ENCODE results near the gene CMYA5. TPM values are rescaled to one million over a fixed set of nuclear protein-coding genes. Genes with fewer than 3 reads are reported as not detected.

CMYA5 gene
- total and polyA plus RNA-seq, 9 donors, result 13.7 to 65.6 (median 41.5) TPM

DNA sequence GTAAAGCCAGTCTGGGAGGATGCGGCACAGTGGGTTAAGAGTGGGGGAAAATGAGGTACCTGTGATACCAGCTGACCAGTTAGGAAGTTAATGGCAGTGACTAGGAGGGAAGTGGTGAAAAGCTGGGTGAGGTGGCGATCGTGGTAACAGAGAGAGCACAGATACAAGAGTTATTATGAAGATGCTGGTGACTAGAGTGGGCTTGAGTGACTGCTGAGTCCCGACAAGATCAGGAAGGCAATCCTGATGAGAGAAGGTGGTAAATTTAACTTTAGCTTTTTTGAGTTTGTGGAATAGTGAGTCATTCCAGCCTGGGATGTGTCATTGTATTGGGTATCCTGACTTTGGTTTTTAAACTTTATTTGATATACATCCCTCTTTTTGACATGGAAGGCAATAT lies 38.8 kb downstream of the CMYA5 start:
- Histone ChIP-seq H3K27me3 (no peaks in the 10 kb centered on the region), H3K9me3 (peaks cover 0 to 3% of the 10 kb centered on the region in 2 donors), H3K4me1 (ENCODE audit: insufficient read depth) (no peaks in the 10 kb centered on the region), H3K4me3 (no peak overlapping the region), H3K27ac (no peak overlapping the region), H3K36me3 (no peaks in the 10 kb centered on the region)
- intact Hi-C loops (cut with DNase I), result no loop called here
- TF ChIP-seq, protein P1, sequence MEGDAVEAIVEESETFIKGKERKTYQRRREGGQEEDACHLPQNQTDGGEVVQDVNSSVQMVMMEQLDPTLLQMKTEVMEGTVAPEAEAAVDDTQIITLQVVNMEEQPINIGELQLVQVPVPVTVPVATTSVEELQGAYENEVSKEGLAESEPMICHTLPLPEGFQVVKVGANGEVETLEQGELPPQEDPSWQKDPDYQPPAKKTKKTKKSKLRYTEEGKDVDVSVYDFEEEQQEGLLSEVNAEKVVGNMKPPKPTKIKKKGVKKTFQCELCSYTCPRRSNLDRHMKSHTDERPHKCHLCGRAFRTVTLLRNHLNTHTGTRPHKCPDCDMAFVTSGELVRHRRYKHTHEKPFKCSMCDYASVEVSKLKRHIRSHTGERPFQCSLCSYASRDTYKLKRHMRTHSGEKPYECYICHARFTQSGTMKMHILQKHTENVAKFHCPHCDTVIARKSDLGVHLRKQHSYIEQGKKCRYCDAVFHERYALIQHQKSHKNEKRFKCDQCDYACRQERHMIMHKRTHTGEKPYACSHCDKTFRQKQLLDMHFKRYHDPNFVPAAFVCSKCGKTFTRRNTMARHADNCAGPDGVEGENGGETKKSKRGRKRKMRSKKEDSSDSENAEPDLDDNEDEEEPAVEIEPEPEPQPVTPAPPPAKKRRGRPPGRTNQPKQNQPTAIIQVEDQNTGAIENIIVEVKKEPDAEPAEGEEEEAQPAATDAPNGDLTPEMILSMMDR (IDR thresholded peaks at IDR 0.05), result no peak
- no peak for TF ChIP-seq POLR2A (IDR thresholded peaks at IDR 0.05)
- TF ChIP-seq EP300 (IDR thresholded peaks at IDR 0.05), result no peak
- no peak for DNase-seq
- 96 to 99% (median 99%) methylated on average over 4 of the region's 4 CpGs for WGBS, 3 donors

DNA sequence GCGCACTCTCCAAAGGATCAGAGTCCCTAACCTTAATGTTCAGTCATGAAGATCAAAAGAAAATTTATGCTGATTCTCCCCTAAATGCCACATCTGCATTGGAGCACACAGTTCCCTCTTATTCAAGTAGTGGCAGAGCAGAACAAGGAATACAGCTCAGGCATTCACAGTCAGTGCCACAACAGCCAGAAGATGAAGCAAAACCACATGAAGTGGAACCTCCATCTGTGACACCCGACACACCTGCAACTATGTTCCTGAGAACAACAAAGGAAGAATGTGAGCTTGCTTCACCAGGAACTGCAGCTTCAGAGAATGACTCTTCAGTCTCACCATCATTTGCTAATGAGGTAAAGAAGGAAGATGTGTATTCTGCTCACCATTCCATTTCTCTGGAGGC lies 40.0 kb downstream of the CMYA5 start:
- H3K27me3 ChIP-seq, result no peaks in the 10 kb centered on the region
- H3K4me3 ChIP-seq, result no peak overlapping the region
- intact Hi-C loops (cut with DNase I), result no loop called here
- H3K4me1 ChIP-seq (ENCODE audit: insufficient read depth), result no peaks in the 10 kb centered on the region
- peaks cover 0 to 3% of the 10 kb centered on the region in 2 donors for H3K9me3 ChIP-seq
- no peak for DNase-seq
- no peak overlapping the region for H3K27ac ChIP-seq
- no peaks in the 10 kb centered on the region for H3K36me3 ChIP-seq
- 92 to 96% (median 92%) methylated on average over 2 of the region's 2 CpGs for WGBS, 3 donors
- TF ChIP-seq, protein P1 (IDR thresholded peaks at IDR 0.05), result no peak
- no peak for TF ChIP-seq EP300 (IDR thresholded peaks at IDR 0.05)
- TF ChIP-seq POLR2A (IDR thresholded peaks at IDR 0.05), result no peak

DNA sequence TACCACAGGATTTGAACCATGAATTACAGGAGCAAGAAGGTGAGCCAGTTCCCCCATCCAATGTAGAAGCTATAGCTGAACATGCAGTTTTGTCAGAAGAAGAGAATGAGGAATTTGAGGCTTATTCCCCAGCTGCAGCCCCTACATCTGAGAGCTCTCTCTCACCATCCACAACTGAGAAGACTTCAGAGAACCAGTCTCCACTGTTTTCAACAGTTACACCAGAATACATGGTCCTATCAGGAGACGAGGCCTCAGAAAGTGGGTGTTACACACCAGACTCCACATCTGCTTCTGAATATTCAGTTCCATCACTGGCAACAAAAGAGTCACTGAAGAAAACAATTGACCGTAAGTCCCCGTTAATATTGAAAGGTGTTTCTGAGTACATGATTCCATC lies 40.9 kb downstream of the CMYA5 start:
- Histone ChIP-seq H3K36me3 (no peaks in the 10 kb centered on the region), H3K27ac (no peak overlapping the region), H3K9me3 (peaks cover 0 to 3% of the 10 kb centered on the region in 2 donors), H3K4me3 (no peak overlapping the region), H3K27me3 (no peaks in the 10 kb centered on the region), H3K4me1 (ENCODE audit: insufficient read depth) (no peaks in the 10 kb centered on the region)
- DNase-seq, result no peak
- intact Hi-C loops (cut with DNase I), result no loop called here
- TF ChIP-seq, protein P1 (IDR thresholded peaks at IDR 0.05), result no peak
- TF ChIP-seq POLR2A (IDR thresholded peaks at IDR 0.05) (no peak), EP300 (IDR thresholded peaks at IDR 0.05) (no peak)
- WGBS, 3 donors, result 92 to 97% (median 96%) methylated on average over 3 of the region's 3 CpGs

DNA sequence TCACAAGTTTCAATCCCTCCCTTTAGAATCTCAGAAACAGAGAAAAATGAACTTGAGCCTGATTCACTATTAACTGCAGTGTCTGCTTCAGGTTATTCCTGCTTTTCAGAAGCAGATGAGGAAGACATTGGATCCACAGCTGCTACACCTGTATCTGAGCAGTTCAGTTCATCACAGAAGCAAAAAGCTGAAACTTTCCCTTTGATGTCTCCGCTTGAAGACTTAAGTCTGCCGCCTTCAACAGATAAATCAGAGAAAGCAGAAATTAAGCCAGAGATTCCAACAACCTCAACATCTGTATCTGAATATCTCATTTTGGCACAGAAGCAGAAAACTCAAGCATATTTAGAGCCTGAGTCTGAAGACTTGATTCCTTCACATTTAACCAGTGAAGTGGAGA lies 42.1 kb downstream of the CMYA5 start:
- intact Hi-C loops (cut with DNase I), result no loop called here
- TF ChIP-seq, protein P1 (IDR thresholded peaks at IDR 0.05), result no peak
- no peak for TF ChIP-seq POLR2A (IDR thresholded peaks at IDR 0.05)
- Histone ChIP-seq H3K9me3 (peaks cover 0 to 3% of the 10 kb centered on the region in 2 donors), H3K27ac (no peak overlapping the region), H3K36me3 (no peaks in the 10 kb centered on the region), H3K4me1 (ENCODE audit: insufficient read depth) (no peaks in the 10 kb centered on the region), H3K4me3 (no peak overlapping the region), H3K27me3 (no peaks in the 10 kb centered on the region)
- 89 to 97% (median 96%) methylated on average over 2 of the region's 2 CpGs for WGBS, 3 donors
- DNase-seq, result no peak

Measured in ovary (tissue), 9 donors.